Astrocyte (in vitro differentiated cells and primary cell): ENCODE results near the gene RAD51B. TPM values are rescaled to one million over a fixed set of nuclear protein-coding genes. Genes with fewer than 3 reads are reported as not detected.

Source experiments
- DNase-seq: peaks from one replicate; pipeline ENCODE4 v3.0.0-alpha.2; 2010; ENCODE audit warnings: low read depth
- FAIRE-seq: peaks from 2 replicates; lab custom pipeline; 2011; peaks lifted over from hg19 to GRCh38; lab: Jason Lieb, UNC
- H2AFZ ChIP-seq: 2 replicates; pipeline ENCODE4 v1.6.0; 2012; ENCODE audit warnings: low read depth, low read length, inconsistent platforms
- H3K27ac ChIP-seq: 2 replicates; pipeline ENCODE4 v1.5.1; 2011; ENCODE audit warnings: low read depth, low read length, inconsistent platforms
- H3K27me3 ChIP-seq: 2 replicates; pipeline ENCODE4 v1.6.0; 2011; ENCODE audit warnings: low read length, inconsistent platforms; ENCODE audit not compliant: insufficient read depth
- H3K36me3 ChIP-seq: 2 replicates; pipeline ENCODE4 v1.5.1; 2011; ENCODE audit warnings: low read length, inconsistent platforms; ENCODE audit not compliant: insufficient read depth
- H3K4me1 ChIP-seq: 2 replicates; pipeline ENCODE4 v1.5.1; 2011; ENCODE audit warnings: low read length, inconsistent platforms; ENCODE audit not compliant: insufficient read depth
- H3K4me2 ChIP-seq: 2 replicates; pipeline ENCODE4 v1.6.0; 2012; ENCODE audit warnings: low read length, inconsistent platforms
- H3K4me3 ChIP-seq: 2 replicates; pipeline ENCODE4 v1.5.1; 2011; ENCODE audit warnings: low read depth, mild to moderate bottlenecking, low read length, inconsistent platforms; ENCODE audit not compliant: insufficient read depth
- H3K79me2 ChIP-seq: 2 replicates; pipeline ENCODE4 v1.6.0; 2012; ENCODE audit warnings: mild to moderate bottlenecking, low read length, inconsistent platforms; ENCODE audit not compliant: insufficient read depth
- H3K9ac ChIP-seq: 2 replicates; pipeline ENCODE4 v1.6.0; 2012; ENCODE audit warnings: mild to moderate bottlenecking, low read length, inconsistent platforms
- H3K9me3 ChIP-seq: 2 replicates; pipeline ENCODE4 v1.5.1; 2012; ENCODE audit warnings: low read depth, mild to moderate bottlenecking, low read length, inconsistent platforms; ENCODE audit not compliant: insufficient read depth
- H4K20me1 ChIP-seq: 2 replicates; pipeline ENCODE4 v1.6.0; 2012; ENCODE audit warnings: low read length, inconsistent platforms; ENCODE audit not compliant: insufficient read depth
- H3K27ac Mint-ChIP-seq: one replicate; pipeline ENCODE4 v1.8.0; 2021; ENCODE audit warnings: mild to moderate bottlenecking, mixed read lengths; ENCODE audit not compliant: unreplicated experiment
- H3K27me3 Mint-ChIP-seq: one replicate; pipeline ENCODE4 v1.8.0; 2021; ENCODE audit warnings: low read depth, mixed read lengths; ENCODE audit not compliant: unreplicated experiment
- H3K36me3 Mint-ChIP-seq: one replicate; pipeline ENCODE4 v1.8.0; 2021; ENCODE audit warnings: low read depth, mixed read lengths; ENCODE audit not compliant: unreplicated experiment
- H3K4me1 Mint-ChIP-seq: one replicate; pipeline ENCODE4 v1.8.0; 2021; ENCODE audit warnings: low read depth, mixed read lengths; ENCODE audit not compliant: unreplicated experiment
- H3K4me3 Mint-ChIP-seq: one replicate; pipeline ENCODE4 v1.8.0; 2021; ENCODE audit warnings: mild to moderate bottlenecking, moderate library complexity, mixed read lengths; ENCODE audit not compliant: unreplicated experiment
- H3K9me3 Mint-ChIP-seq: one replicate; pipeline ENCODE4 v1.8.0; 2021; ENCODE audit warnings: mild to moderate bottlenecking, mixed read lengths; ENCODE audit not compliant: unreplicated experiment
- CTCF ChIP-seq: IDR thresholded peaks from 2 replicates; pipeline ENCODE4 v1.5.1; 2011; ENCODE audit warnings: low read depth, mild to moderate bottlenecking, inconsistent platforms, low read length, moderate library complexity; ENCODE audit not compliant: insufficient read depth
- EZH2 ChIP-seq: IDR thresholded peaks from 2 replicates; pipeline ENCODE4 v1.6.1; 2012; ENCODE audit warnings: mild to moderate bottlenecking, low read length, inconsistent platforms; ENCODE audit not compliant: insufficient read depth
- total RNA-seq: library from RNA; stranded (reverse); gene quantifications from 2 replicates; pipeline ENCODE4 v1.2.1, GENCODE V29; 2021

The RAD51B gene
- total RNA-seq, 1 donor from 2014 or later = 10.8 TPM

DNA sequence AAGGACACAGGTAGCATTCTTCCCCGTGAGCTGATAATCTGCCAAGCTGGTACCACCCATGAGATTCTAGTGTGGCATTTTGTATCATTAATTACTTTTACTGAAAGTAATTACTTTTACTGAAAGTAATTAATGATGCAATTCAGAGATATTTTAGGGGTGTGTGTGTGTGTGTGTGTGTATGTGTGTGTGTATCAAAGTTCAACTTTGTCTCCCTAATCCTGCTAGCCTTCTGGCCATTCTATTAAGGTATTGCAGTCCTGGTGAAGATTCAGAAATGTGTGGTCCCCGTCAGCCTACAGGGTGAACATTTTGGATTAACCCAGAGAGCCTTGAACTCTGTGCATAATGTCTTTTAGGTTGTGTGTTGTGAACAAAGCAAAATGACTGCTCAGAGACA lies 662.4 kb downstream of the RAD51B start:
- Histone ChIP-seq H3K27ac (no peak overlapping the region), H3K79me2 (no peaks in the 10 kb centered on the region), H3K4me1 (peaks cover 5% of the 10 kb centered on the region), H3K27me3 (no peaks in the 10 kb centered on the region), H3K4me3 (no peak overlapping the region), H3K36me3 (no peaks in the 10 kb centered on the region), H3K9me3 (no peaks in the 10 kb centered on the region), H3K9ac (no peak overlapping the region), H2AFZ (no peak overlapping the region), H3K4me2 (no peak overlapping the region), H4K20me1 (no peaks in the 10 kb centered on the region)
- Mint-ChIP-seq H3K27me3 (peaks cover 10% of the 10 kb centered on the region), H3K4me3 (no peak overlapping the region), H3K36me3 (no peaks in the 10 kb centered on the region), H3K4me1 (peaks cover 16% of the 10 kb centered on the region), H3K9me3 (no peaks in the 10 kb centered on the region), H3K27ac (no peak overlapping the region)
- TF ChIP-seq EZH2 = no peak
- TF ChIP-seq CTCF = no peak
- no peak for FAIRE-seq
- no peak for DNase-seq

DNA sequence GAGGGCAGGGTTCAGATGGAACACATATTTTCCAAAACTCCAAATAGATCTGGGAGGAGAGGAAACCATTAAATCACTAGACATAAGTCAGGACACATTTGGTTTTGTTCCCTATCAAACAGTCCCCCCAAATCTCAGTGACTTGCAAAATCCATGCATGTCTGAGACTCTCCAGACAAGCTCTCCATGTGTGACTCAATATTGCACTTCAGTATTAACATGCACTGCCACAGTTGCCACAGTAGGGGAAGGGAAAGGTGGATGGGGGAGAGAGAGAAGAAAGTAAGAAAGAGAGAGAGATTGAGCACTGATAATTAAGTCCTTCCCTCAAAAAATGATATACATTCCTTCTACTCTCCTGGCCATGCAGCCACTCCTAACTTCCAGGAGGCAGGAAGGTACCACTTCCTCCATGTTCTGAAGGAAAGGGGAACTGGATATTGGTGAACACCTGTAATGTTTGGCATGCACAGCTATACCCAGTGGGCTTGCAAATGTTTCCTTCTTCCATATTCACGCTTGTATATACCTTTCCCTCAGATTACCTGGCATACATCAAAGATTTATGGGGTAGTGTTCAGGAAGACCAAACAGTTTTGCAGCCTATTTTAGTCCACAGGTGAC lies 663.3 kb downstream of the RAD51B start:
- Histone ChIP-seq H3K27ac (no peak overlapping the region), H3K79me2 (no peaks in the 10 kb centered on the region), H2AFZ (no peak overlapping the region), H3K36me3 (no peaks in the 10 kb centered on the region), H3K4me2 (no peak overlapping the region), H3K4me3 (no peak overlapping the region), H3K9me3 (no peaks in the 10 kb centered on the region), H3K9ac (no peak overlapping the region), H3K27me3 (no peaks in the 10 kb centered on the region), H3K4me1 (peaks cover 5% of the 10 kb centered on the region), H4K20me1 (no peaks in the 10 kb centered on the region)
- Mint-ChIP-seq H3K27ac (no peak overlapping the region), H3K36me3 (no peaks in the 10 kb centered on the region), H3K4me1 (peaks cover 15% of the 10 kb centered on the region), H3K9me3 (no peaks in the 10 kb centered on the region), H3K4me3 (no peak overlapping the region), H3K27me3 (peaks cover 10% of the 10 kb centered on the region)
- TF ChIP-seq CTCF = no peak
- TF ChIP-seq EZH2 = no peak
- DNase-seq (no peak), FAIRE-seq (no peak)

DNA sequence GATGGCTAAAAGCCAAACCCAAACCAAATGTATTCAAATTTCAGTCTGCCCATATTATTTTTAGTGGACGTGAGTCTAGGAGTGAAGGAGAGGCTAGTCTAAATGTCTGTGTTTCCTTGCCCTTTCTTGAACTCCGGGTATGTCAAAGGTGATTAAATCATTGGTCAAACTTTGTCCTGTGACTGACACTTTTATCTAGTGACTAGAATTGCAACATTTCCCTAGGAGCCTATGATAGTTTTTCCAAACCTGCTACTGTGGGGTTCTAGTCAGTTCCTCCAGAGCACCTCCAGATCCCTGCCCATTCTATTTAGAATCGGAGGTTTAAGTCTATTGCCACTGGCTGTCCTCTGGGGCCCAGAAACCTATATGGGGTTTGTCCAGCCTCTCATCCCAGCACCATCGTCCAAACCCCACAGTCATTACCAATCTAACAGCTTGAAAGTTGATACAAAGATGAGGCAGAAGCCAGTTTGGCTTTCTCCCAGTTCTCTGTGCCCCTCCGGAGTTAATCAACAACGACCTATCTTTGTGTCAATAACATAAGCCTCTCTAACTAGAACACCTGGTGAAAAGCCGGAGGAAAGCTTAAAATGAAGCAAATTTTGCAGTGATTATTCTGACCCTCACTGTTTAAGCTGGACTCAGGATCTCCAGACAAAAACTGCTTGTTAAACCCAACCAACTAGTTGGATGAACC lies 666.6 kb downstream of the RAD51B start:
- no peak overlapping the region for H2AFZ ChIP-seq
- Mint-ChIP-seq H3K27ac (no peak overlapping the region), H3K4me3 (no peak overlapping the region), H3K27me3 (peaks cover 10% of the 10 kb centered on the region), H3K4me1 (peaks cover 11% of the 10 kb centered on the region), H3K9me3 (no peaks in the 10 kb centered on the region), H3K36me3 (no peaks in the 10 kb centered on the region)
- H3K4me2 ChIP-seq = no peak overlapping the region
- DNase-seq (no peak), FAIRE-seq (no peak)
- H3K79me2 ChIP-seq = no peaks in the 10 kb centered on the region
- no peak overlapping the region for H3K9ac ChIP-seq
- no peak overlapping the region for H3K4me3 ChIP-seq
- H4K20me1 ChIP-seq = no peaks in the 10 kb centered on the region
- H3K27me3 ChIP-seq = no peaks in the 10 kb centered on the region
- TF ChIP-seq EZH2 = no peak
- no peak for TF ChIP-seq CTCF
- no peaks in the 10 kb centered on the region for H3K9me3 ChIP-seq
- H3K4me1 ChIP-seq = peaks cover 9% of the 10 kb centered on the region
- H3K36me3 ChIP-seq = no peaks in the 10 kb centered on the region
- H3K27ac ChIP-seq = no peak overlapping the region
